CD8-positive, alpha-beta memory T cell (primary cell): Measurements from ENCODE around the gene TC2N. TPM values are rescaled to one million over a fixed set of nuclear protein-coding genes. Genes with fewer than 3 reads are reported as not detected.

Experiments used
- CTCF ChIA-PET: fragments of 350-600 bp; sonication (Branson Sonifier 250); formaldehyde crosslinking; loops from one replicate; lab custom pipeline; 2021; ENCODE audit warnings: antibody characterized with exemption; lab: Charles Lee
- POLR2A ChIA-PET: fragments of 350-600 bp; sonication (Branson Sonifier 250); formaldehyde crosslinking; loops from one replicate; lab custom pipeline; 2021; ENCODE audit warnings: antibody characterized with exemption; lab: Charles Lee
- DNase-seq, 5 donors: peaks; one replicate each; pipeline versions ENCODE4 v3.0.0 to v3.0.0-alpha.2; 2020 to 2022; ENCODE audit warnings: mixed read lengths in 1 of 5
- H3K27ac ChIP-seq: one replicate; pipeline ENCODE4 v1.7.0; 2013; ENCODE audit warnings: low read depth, mild to moderate bottlenecking, low read length, moderate library complexity
- H3K27me3 ChIP-seq: 2 replicates; pipeline ENCODE4 v1.7.0; 2013; ENCODE audit warnings: low read length, mild to moderate bottlenecking; ENCODE audit not compliant: insufficient read depth, poor library complexity, severe bottlenecking
- H3K36me3 ChIP-seq: 2 replicates; pipeline ENCODE4 v1.7.0; 2013; ENCODE audit warnings: mild to moderate bottlenecking, low read length, moderate library complexity; ENCODE audit not compliant: insufficient read depth
- H3K4me1 ChIP-seq: 2 replicates; pipeline ENCODE4 v1.7.0; 2013; ENCODE audit warnings: mild to moderate bottlenecking, low read length, moderate library complexity; ENCODE audit not compliant: insufficient read depth
- H3K4me3 ChIP-seq: 2 replicates; pipeline ENCODE4 v1.7.0; 2013; ENCODE audit warnings: mild to moderate bottlenecking, low read length
- H3K9me3 ChIP-seq: 2 replicates; pipeline ENCODE4 v1.7.0; 2013; ENCODE audit warnings: mild to moderate bottlenecking, low read length
- H3K27ac Mint-ChIP-seq, 8 donors: one replicate each; pipeline ENCODE4 v1.8.0; 2020 to 2021; ENCODE audit warnings: mixed read lengths in 8 of 8, mild to moderate bottlenecking in 6 of 8, inconsistent platforms in 3 of 8, moderate library complexity in 3 of 8
- H3K27me3 Mint-ChIP-seq, 2 donors: one replicate each; pipeline ENCODE4 v1.8.0; 2020 to 2021; ENCODE audit warnings: mixed read lengths in 2 of 2, mild to moderate bottlenecking in 1 of 2, moderate library complexity in 1 of 2
- H3K36me3 Mint-ChIP-seq, 3 donors: one replicate each; pipeline ENCODE4 v1.8.0; 2020 to 2021; ENCODE audit warnings: mixed read lengths in 3 of 3, inconsistent platforms in 1 of 3, mild to moderate bottlenecking in 1 of 3
- H3K4me1 Mint-ChIP-seq, 3 donors: one replicate each; pipeline ENCODE4 v1.8.0; 2020 to 2021; ENCODE audit warnings: mixed read lengths in 3 of 3, inconsistent platforms in 1 of 3, mild to moderate bottlenecking in 1 of 3
- H3K4me3 Mint-ChIP-seq, 7 donors: one replicate each; pipeline ENCODE4 v1.8.0; 2020 to 2021; ENCODE audit warnings: mixed read lengths in 7 of 7, mild to moderate bottlenecking in 6 of 7, moderate library complexity in 4 of 7, inconsistent platforms in 2 of 7
- H3K9me3 Mint-ChIP-seq, 5 donors: one replicate each; pipeline ENCODE4 v1.8.0; 2020 to 2022; ENCODE audit warnings: mixed read lengths in 5 of 5, mild to moderate bottlenecking in 3 of 5, moderate library complexity in 2 of 5, inconsistent platforms in 1 of 5
- polyA plus RNA-seq: library from polyadenylated mRNA; unstranded; fragments of 300-500 nt; fragmentation: Illumina TruSeq; gene quantifications from one replicate; pipeline ENCODE4 v1.2.3, GENCODE V29; 2021
- total RNA-seq, 2 experiments: library from RNA; stranded (reverse); gene quantifications; one replicate each; pipeline ENCODE4 v1.2.3, GENCODE V29; 2021

TC2N gene
- total and polyA plus RNA-seq, 3 experiments from 2014 or later: 43.1 to 228 (median 45.2) TPM

- Mint-ChIP-seq H3K9me3 (no peaks in the 10 kb centered on the region), H3K4me3 (peak overlapping the region in 1 of 7 donors; percentile 44), H3K27me3 (no peaks in the 10 kb centered on the region), H3K27ac (peak overlapping the region in 4 of 8 donors; percentile 2 to 42 (median 34)), H3K4me1 (peaks cover 68 to 95% (median 82%) of the 10 kb centered on the region in 3 donors), H3K36me3 (peaks cover 28 to 88% (median 34%) of the 10 kb centered on the region in 3 donors)
- ChIA-PET POLR2A (no interaction called here), CTCF (no interaction called here)
- Histone ChIP-seq H3K27ac (no peak overlapping the region), H3K27me3 (no peaks in the 10 kb centered on the region), H3K9me3 (no peaks in the 10 kb centered on the region), H3K4me1 (peaks cover 47% of the 10 kb centered on the region), H3K36me3 (peaks cover 31% of the 10 kb centered on the region), H3K4me3 (no peak overlapping the region)
- no peak for DNase-seq
These were observed 23.3 kb downstream of the TC2N start for GRCh38 chr14:91844029-91844428.

GRCh38 chr14:91843437-91843836 is 23.9 kb downstream of the TC2N start:
- Histone ChIP-seq H3K36me3 (peaks cover 26% of the 10 kb centered on the region), H3K27ac (no peak overlapping the region), H3K4me3 (no peak overlapping the region), H3K27me3 (no peaks in the 10 kb centered on the region), H3K4me1 (peaks cover 45% of the 10 kb centered on the region), H3K9me3 (no peaks in the 10 kb centered on the region)
- ChIA-PET POLR2A (interaction anchor here (0.6 kb wide), 1 partner anchor 197 kb away, joined by 5 read pairs; no protein-coding TSS in a partner anchor), CTCF (no interaction called here)
- H3K4me3 Mint-ChIP-seq: no peak overlapping the region
- peaks cover 68 to 95% (median 82%) of the 10 kb centered on the region in 3 donors for H3K4me1 Mint-ChIP-seq
- H3K27me3 Mint-ChIP-seq: no peaks in the 10 kb centered on the region
- DNase-seq: no peak
- no peaks in the 10 kb centered on the region for H3K9me3 Mint-ChIP-seq
- peak overlapping the region in 4 of 8 donors; percentile 36 to 96 (median 72) for H3K27ac Mint-ChIP-seq
- H3K36me3 Mint-ChIP-seq: peaks cover 26 to 88% (median 33%) of the 10 kb centered on the region in 3 donors

- Mint-ChIP-seq H3K4me3 (no peak overlapping the region), H3K27ac (peak overlapping the region in 5 of 8 donors; percentile 47 to 96 (median 71)), H3K9me3 (no peaks in the 10 kb centered on the region), H3K27me3 (no peaks in the 10 kb centered on the region), H3K4me1 (peaks cover 72 to 93% (median 85%) of the 10 kb centered on the region in 3 donors), H3K36me3 (peaks cover 22 to 83% (median 36%) of the 10 kb centered on the region in 3 donors)
- ChIA-PET CTCF (interaction anchor here (1.0 to 1.4 kb wide), 3 partner anchors 17 to 152 kb away, joined by 3 to 4 read pairs (median 4); no protein-coding TSS in a partner anchor), POLR2A (no interaction called here)
- Histone ChIP-seq H3K4me1 (peaks cover 61% of the 10 kb centered on the region), H3K9me3 (no peaks in the 10 kb centered on the region), H3K36me3 (peaks cover 22% of the 10 kb centered on the region), H3K27me3 (no peaks in the 10 kb centered on the region), H3K27ac (no peak overlapping the region), H3K4me3 (no peak overlapping the region)
- no peak for DNase-seq
These were observed 26.3 kb downstream of the TC2N start for GRCh38 chr14:91841065-91841464.

GRCh38 chr14:91839749-91840148 is 27.6 kb downstream of the TC2N start:
- Histone ChIP-seq H3K4me1 (peaks cover 71% of the 10 kb centered on the region), H3K9me3 (no peaks in the 10 kb centered on the region), H3K4me3 (no peak overlapping the region), H3K27me3 (no peaks in the 10 kb centered on the region), H3K27ac (no peak overlapping the region), H3K36me3 (peaks cover 22% of the 10 kb centered on the region)
- Mint-ChIP-seq H3K9me3 (no peaks in the 10 kb centered on the region), H3K4me1 (peaks cover 76 to 96% (median 90%) of the 10 kb centered on the region in 3 donors), H3K27ac (peak overlapping the region in 4 of 8 donors; percentile 9 to 96 (median 31)), H3K36me3 (peaks cover 20 to 77% (median 32%) of the 10 kb centered on the region in 3 donors), H3K27me3 (no peaks in the 10 kb centered on the region), H3K4me3 (peak overlapping the region in 1 of 7 donors; percentile 55)
- CTCF ChIA-PET: interaction anchor here (1.2 kb wide), 1 partner anchor 19 kb away, joined by 4 read pairs; no protein-coding TSS in a partner anchor
- DNase-seq: no peak
- POLR2A ChIA-PET: interaction anchor here (1.1 kb wide), 1 partner anchor 8 kb away, joined by 3 read pairs; no protein-coding TSS in a partner anchor

GRCh38 chr14:91837076-91837475 is 30.3 kb downstream of the TC2N start:
- H3K4me3 ChIP-seq: peak overlapping the region; percentile 46
- no peak for DNase-seq
- H3K27ac ChIP-seq: no peak overlapping the region
- Mint-ChIP-seq H3K27ac (peak overlapping the region; percentile 79 to 96 (median 88)), H3K36me3 (peaks cover 15 to 60% (median 30%) of the 10 kb centered on the region in 3 donors), H3K4me3 (peak overlapping the region; percentile 85 to 95 (median 86)), H3K4me1 (peaks cover 77 to 92% (median 91%) of the 10 kb centered on the region in 3 donors), H3K27me3 (no peaks in the 10 kb centered on the region), H3K9me3 (no peaks in the 10 kb centered on the region)
- no peaks in the 10 kb centered on the region for H3K27me3 ChIP-seq
- peaks cover 16% of the 10 kb centered on the region for H3K36me3 ChIP-seq
- H3K9me3 ChIP-seq: no peaks in the 10 kb centered on the region
- peaks cover 64% of the 10 kb centered on the region for H3K4me1 ChIP-seq
- ChIA-PET POLR2A (no interaction called here), CTCF (no interaction called here)

- Histone ChIP-seq H3K27me3 (no peaks in the 10 kb centered on the region), H3K9me3 (no peaks in the 10 kb centered on the region), H3K4me3 (peak overlapping the region; percentile 46), H3K27ac (peak overlapping the region; percentile 21), H3K4me1 (peaks cover 56% of the 10 kb centered on the region), H3K36me3 (peaks cover 16% of the 10 kb centered on the region)
- H3K4me3 Mint-ChIP-seq: peak overlapping the region; percentile 85 to 95 (median 86)
- H3K27me3 Mint-ChIP-seq: no peaks in the 10 kb centered on the region
- H3K4me1 Mint-ChIP-seq: peaks cover 74 to 92% (median 91%) of the 10 kb centered on the region in 3 donors
- ChIA-PET POLR2A (interaction anchor here (0.6 to 2.8 kb wide), 5 partner anchors 16 to 38 kb away, joined by 3 to 15 read pairs (median 3); partner anchors contain the start of gene TC2N), CTCF (interaction anchor here (1.6 to 1.8 kb wide), 2 partner anchors 36 to 75 kb away, joined by 9 read pairs; no protein-coding TSS in a partner anchor)
- peak; percentile 77 to 91 (median 84) for DNase-seq
- H3K36me3 Mint-ChIP-seq: peaks cover 12 to 58% (median 27%) of the 10 kb centered on the region in 3 donors
- peak overlapping the region; percentile 79 to 96 (median 90) for H3K27ac Mint-ChIP-seq
- H3K9me3 Mint-ChIP-seq: no peaks in the 10 kb centered on the region
These were observed 31.2 kb downstream of the TC2N start for GRCh38 chr14:91835920-91836843.

- peak in 4 of 5 donors; percentile 12 to 58 (median 54) for DNase-seq
- Mint-ChIP-seq H3K4me1 (peaks cover 72 to 90% (median 90%) of the 10 kb centered on the region in 3 donors), H3K27ac (peak overlapping the region; percentile 30 to 96 (median 83))
These were observed 32.0 kb downstream of the TC2N start for GRCh38 chr14:91835197-91835919.

More at GRCh38 chr14:91835197-91835919, 32.0 kb downstream of the TC2N start:
- no peaks in the 10 kb centered on the region for H3K27me3 Mint-ChIP-seq
- H3K9me3 Mint-ChIP-seq: no peaks in the 10 kb centered on the region
- Histone ChIP-seq H3K27ac (peak overlapping the region; percentile 21), H3K4me1 (peaks cover 54% of the 10 kb centered on the region), H3K27me3 (no peaks in the 10 kb centered on the region), H3K4me3 (peak overlapping the region; percentile 46), H3K36me3 (peaks cover 14% of the 10 kb centered on the region), H3K9me3 (no peaks in the 10 kb centered on the region)
- ChIA-PET CTCF (interaction anchor here (1.6 to 1.8 kb wide), 2 partner anchors 37 to 76 kb away, joined by 9 read pairs; no protein-coding TSS in a partner anchor), POLR2A (interaction anchor here (0.6 to 2.8 kb wide), 6 partner anchors 10 to 39 kb away, joined by 3 to 15 read pairs (median 4); partner anchors contain the start of gene TC2N)
- H3K4me3 Mint-ChIP-seq: peak overlapping the region; percentile 81 to 95 (median 86)
- H3K36me3 Mint-ChIP-seq: peaks cover 7 to 55% (median 23%) of the 10 kb centered on the region in 3 donors
